ENCODE measurements around the gene TTC33.

- TF ChIP-seq EZH2phosphoT487 (conservative IDR thresholded peaks at IDR 0.05; ENCODE audit: low read length): no peak
- no peak for TF ChIP-seq CTCF (IDR thresholded peaks at IDR 0.05; ENCODE audit: insufficient read depth, low read length, poor library complexity, severe bottlenecking)
Observed at GRCh38 chr5:40628407-40628806, 127.4 kb downstream of the TTC33 start.

All from SU-DHL-6 (cell line).